HepG2 (cell line): ENCODE results near the gene NSMF. TPM values are rescaled to one million over a fixed set of nuclear protein-coding genes. Genes with fewer than 3 reads are reported as not detected.

Experiments used
- FOXA3 ChIP-seq: IDR thresholded peaks from 2 replicates; pipeline ENCODE4 v1.6.1; 2016; ENCODE audit warnings: missing genetic modification reagents, missing compliant biosample characterization
- FUBP1 ChIP-seq: sonication (generic); formaldehyde crosslinking; IDR thresholded peaks from 2 replicates; pipeline ENCODE4 v1.5.1; 2020; ENCODE audit warnings: missing genetic modification reagents, mild to moderate bottlenecking, borderline replicate concordance
- HIC2 ChIP-seq: sonication (generic); formaldehyde crosslinking; IDR thresholded peaks from 2 replicates; pipeline ENCODE4 v1.9.0; 2022; ENCODE audit warnings: low read depth, missing genetic modification reagents
- KDM1A ChIP-seq: IDR thresholded peaks from 2 replicates; pipeline ENCODE4 v1.6.1; 2016; ENCODE audit warnings: missing compliant biosample characterization
- MED1 ChIP-seq: sonication (generic); formaldehyde crosslinking; IDR thresholded peaks from 2 replicates; pipeline ENCODE4 v1.4.0; 2020; ENCODE audit warnings: missing genetic modification reagents
- MXI1 ChIP-seq: IDR thresholded peaks from 3 replicates; pipeline ENCODE4 v1.6.1; 2012; ENCODE audit warnings: low read depth, low read length, inconsistent platforms, borderline replicate concordance
- PRDM10 ChIP-seq: sonication (generic); formaldehyde crosslinking; IDR thresholded peaks from 2 replicates; pipeline ENCODE4 v1.4.0; 2020; ENCODE audit warnings: low read depth, missing genetic modification reagents
- RAD21 ChIP-seq: fragments of 450-650 bp; formaldehyde crosslinking; IDR thresholded peaks from 2 replicates; pipeline ENCODE4 v1.5.0; 2020; ENCODE audit warnings: mild to moderate bottlenecking
- SALL1 ChIP-seq: sonication (generic); formaldehyde crosslinking; IDR thresholded peaks from 2 replicates; pipeline ENCODE4 v1.8.0; 2022; ENCODE audit warnings: mild to moderate bottlenecking, missing genetic modification reagents
- SRF ChIP-seq: IDR thresholded peaks from 2 replicates; pipeline ENCODE4 v1.6.1; 2011; ENCODE audit warnings: mild to moderate bottlenecking, low read depth, low read length, moderate library complexity
- XRCC5 ChIP-seq: fragments of 200-400 bp; formaldehyde crosslinking; optimal IDR thresholded peaks from 2 replicates; pipeline ENCODE3; 2017; ENCODE audit warnings: mild to moderate bottlenecking, low read length
- ZBTB21 ChIP-seq: sonication (generic); formaldehyde crosslinking; IDR thresholded peaks from 2 replicates; pipeline ENCODE4 v1.4.0; 2020; ENCODE audit warnings: missing genetic modification reagents
- ZBTB3 ChIP-seq: sonication (generic); formaldehyde crosslinking; IDR thresholded peaks from 2 replicates; pipeline ENCODE4 v1.4.0; 2020; ENCODE audit warnings: low read depth, mild to moderate bottlenecking, moderate library complexity, missing genetic modification reagents, borderline replicate concordance
- ZNF343 ChIP-seq: sonication (generic); formaldehyde crosslinking; IDR thresholded peaks from 2 replicates; pipeline ENCODE4 v1.4.0; 2020; ENCODE audit warnings: mild to moderate bottlenecking, missing genetic modification reagents
- ZNF580 ChIP-seq: IDR thresholded peaks from 2 replicates; pipeline ENCODE4 v1.6.1; 2016; ENCODE audit warnings: low read depth, borderline replicate concordance
- ZNF614 ChIP-seq: IDR thresholded peaks from 2 replicates; pipeline ENCODE4 v1.6.1; 2018; ENCODE audit warnings: missing biosample characterization, missing genetic modification reagents, inconsistent platforms, borderline replicate concordance
- polyA plus RNA-seq, 8 experiments: library from polyadenylated mRNA; depleted of rRNA in 3 of 8; stranded (reverse) in 7 of 8; unstranded in 1 of 8; fragments of >200 nt; fragmentation: Illumina TruSeq in 4 of 8; extraction: Trizol in 4 of 8; gene quantifications; 2 replicates each; pipeline versions ENCODE4 v1.2.1 to v1.2.3, GENCODE V29; 2011 to 2016; ENCODE audit warnings: low read depth in 4 of 8, missing spikeins in 1 of 8, mixed read lengths in 1 of 8; ENCODE audit not compliant: insufficient read depth in 1 of 8
- total RNA-seq, 5 experiments: library from RNA; depleted of rRNA; stranded (reverse); fragments of >200 nt; fragmentation: Illumina TruSeq; extraction: Trizol; gene quantifications; 2 replicates each; pipeline ENCODE4 v1.2.3, GENCODE V29; 2016; ENCODE audit warnings: low read depth in 1 of 5
- TF ChIP-seq, protein P1 (sequence below): sonication (generic); formaldehyde crosslinking; IDR thresholded peaks from 2 replicates; pipeline ENCODE4 v1.4.0; 2020; ENCODE audit warnings: missing genetic modification reagents
- TF ChIP-seq, protein P2 (sequence below): sonication (generic); formaldehyde crosslinking; IDR thresholded peaks from 2 replicates; pipeline ENCODE4 v1.4.0; 2020; ENCODE audit warnings: mild to moderate bottlenecking, low read depth, missing genetic modification reagents

NSMF gene
- total and polyA plus RNA-seq, 2 of the 13 experiments (the other 11 are each of a cell fraction or from before 2014, with no cell fraction given): 44.3 to 183 TPM

DNA sequence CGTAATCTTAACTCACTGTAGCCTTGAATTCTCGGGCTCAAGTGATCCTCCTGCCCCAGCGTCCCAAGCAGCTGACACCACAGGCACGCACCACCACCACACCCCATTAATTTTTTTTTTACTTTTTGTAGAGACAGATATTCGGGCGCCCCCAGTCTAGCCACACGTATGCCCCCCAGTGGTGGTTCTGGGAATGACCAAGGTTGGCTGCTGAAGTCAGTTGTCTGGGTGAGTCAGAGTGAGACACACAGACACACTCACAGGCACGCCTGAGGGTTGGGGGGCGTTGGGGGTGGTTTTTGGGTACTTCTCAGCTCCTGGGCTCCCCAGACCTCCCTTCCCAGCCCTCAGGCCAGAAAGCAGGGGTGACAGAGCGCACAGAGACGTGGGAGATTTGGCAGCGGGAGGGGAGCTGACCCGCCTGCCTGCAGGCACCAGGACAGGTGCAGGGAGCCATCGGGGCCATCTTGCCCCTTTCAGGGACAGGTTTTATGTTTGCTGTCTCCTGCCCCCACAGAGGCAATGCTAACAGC lies 13.8 kb downstream of the NSMF start (continued):
- no peak for TF ChIP-seq ZBTB3 (CRISPR knock-in tag)
- no peak for TF ChIP-seq ZNF343 (CRISPR knock-in tag)
- TF ChIP-seq SRF: no peak
- TF ChIP-seq FOXA3 (CRISPR knock-in tag): no peak
- peak; percentile 47; the same call in 1 of the 2 replicates for TF ChIP-seq RAD21 (CRISPR knock-in tag)
- no peak; the same call in 2 of the 3 replicates for TF ChIP-seq MXI1
- TF ChIP-seq XRCC5: peak; percentile 65
- TF ChIP-seq MED1: peak; percentile 20; the same call in 1 of the 2 replicates
- 0 out of 2 replicates have a peak, but pooled peaks have one; percentile 42 for TF ChIP-seq SALL1
- TF ChIP-seq ZNF614 (CRISPR knock-in tag): 0 out of 2 replicates have a peak, but pooled peaks have one; percentile 18
- no peak for TF ChIP-seq KDM1A (CRISPR knock-in tag)
- no peak for TF ChIP-seq FUBP1 (CRISPR knock-in tag)
- TF ChIP-seq PRDM10 (CRISPR knock-in tag): no peak
- 0 out of 2 replicates have a peak, but pooled peaks have one; percentile 25 for TF ChIP-seq ZNF580 (CRISPR knock-in tag)
- TF ChIP-seq HIC2 (CRISPR knock-in tag): 0 out of 2 replicates have a peak, but pooled peaks have one; percentile 11
- TF ChIP-seq, protein P1, sequence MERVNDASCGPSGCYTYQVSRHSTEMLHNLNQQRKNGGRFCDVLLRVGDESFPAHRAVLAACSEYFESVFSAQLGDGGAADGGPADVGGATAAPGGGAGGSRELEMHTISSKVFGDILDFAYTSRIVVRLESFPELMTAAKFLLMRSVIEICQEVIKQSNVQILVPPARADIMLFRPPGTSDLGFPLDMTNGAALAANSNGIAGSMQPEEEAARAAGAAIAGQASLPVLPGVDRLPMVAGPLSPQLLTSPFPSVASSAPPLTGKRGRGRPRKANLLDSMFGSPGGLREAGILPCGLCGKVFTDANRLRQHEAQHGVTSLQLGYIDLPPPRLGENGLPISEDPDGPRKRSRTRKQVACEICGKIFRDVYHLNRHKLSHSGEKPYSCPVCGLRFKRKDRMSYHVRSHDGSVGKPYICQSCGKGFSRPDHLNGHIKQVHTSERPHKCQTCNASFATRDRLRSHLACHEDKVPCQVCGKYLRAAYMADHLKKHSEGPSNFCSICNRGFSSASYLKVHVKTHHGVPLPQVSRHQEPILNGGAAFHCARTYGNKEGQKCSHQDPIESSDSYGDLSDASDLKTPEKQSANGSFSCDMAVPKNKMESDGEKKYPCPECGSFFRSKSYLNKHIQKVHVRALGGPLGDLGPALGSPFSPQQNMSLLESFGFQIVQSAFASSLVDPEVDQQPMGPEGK (CRISPR knock-in tag): peak; percentile 55; the same call in 1 of the 2 replicates
- no peak for TF ChIP-seq ZBTB21
- TF ChIP-seq, protein P2, sequence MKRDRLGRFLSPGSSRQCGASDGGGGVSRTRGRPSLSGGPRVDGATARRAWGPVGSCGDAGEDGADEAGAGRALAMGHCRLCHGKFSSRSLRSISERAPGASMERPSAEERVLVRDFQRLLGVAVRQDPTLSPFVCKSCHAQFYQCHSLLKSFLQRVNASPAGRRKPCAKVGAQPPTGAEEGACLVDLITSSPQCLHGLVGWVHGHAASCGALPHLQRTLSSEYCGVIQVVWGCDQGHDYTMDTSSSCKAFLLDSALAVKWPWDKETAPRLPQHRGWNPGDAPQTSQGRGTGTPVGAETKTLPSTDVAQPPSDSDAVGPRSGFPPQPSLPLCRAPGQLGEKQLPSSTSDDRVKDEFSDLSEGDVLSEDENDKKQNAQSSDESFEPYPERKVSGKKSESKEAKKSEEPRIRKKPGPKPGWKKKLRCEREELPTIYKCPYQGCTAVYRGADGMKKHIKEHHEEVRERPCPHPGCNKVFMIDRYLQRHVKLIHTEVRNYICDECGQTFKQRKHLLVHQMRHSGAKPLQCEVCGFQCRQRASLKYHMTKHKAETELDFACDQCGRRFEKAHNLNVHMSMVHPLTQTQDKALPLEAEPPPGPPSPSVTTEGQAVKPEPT (CRISPR knock-in tag): no peak
